OCI-LY3 (cell line): ENCODE measurements around the gene MED31.

ENCODE experiments used
- H2AFZ ChIP-seq: fragments of 200-600, 300-600 bp; shearing (Covaris generic); 2 replicates; pipeline ENCODE4 v1.6.0; 2014; ENCODE audit warnings: antibody characterized with exemption, low read depth, low read length
- H3K27ac ChIP-seq: fragments of 200-600, 300-600 bp; sonication (generic); 2 replicates; pipeline ENCODE4 v1.5.1; 2014; ENCODE audit warnings: mild to moderate bottlenecking, low read length, moderate library complexity, mixed read lengths
- H3K27me3 ChIP-seq: fragments of 200-600, 300-600 bp; sonication (generic); 2 replicates; pipeline ENCODE4 v1.6.1; 2014; ENCODE audit warnings: low read depth, low read length, mixed read lengths
- H3K36me3 ChIP-seq: fragments of 200-600, 300-600 bp; sonication (generic); replicated peaks from 2 replicates; pipeline ENCODE3; 2014; ENCODE audit warnings: low read depth, low read length, mixed read lengths
- H3K4me1 ChIP-seq: fragments of 300-600, 200-600 bp; sonication (generic); 2 replicates; pipeline ENCODE4 v1.6.1; 2014; ENCODE audit warnings: low read length, mixed read lengths
- H3K4me2 ChIP-seq: fragments of 200-600, 300-600 bp; sonication (generic); 2 replicates; pipeline ENCODE4 v1.6.1; 2014; ENCODE audit warnings: low read length, mixed read lengths
- H3K4me3 ChIP-seq: fragments of 300-600, 200-600 bp; sonication (generic); 2 replicates; pipeline ENCODE4 v1.5.1; 2014; ENCODE audit warnings: antibody characterized with exemption, mild to moderate bottlenecking, low read length, moderate library complexity
- H3K79me2 ChIP-seq: fragments of 300-600, 200-600 bp; shearing (Covaris generic); 2 replicates; pipeline ENCODE4 v1.6.1; 2014; ENCODE audit warnings: mild to moderate bottlenecking, low read length, mixed read lengths
- H3K9ac ChIP-seq: fragments of 300-600, 200-600 bp; shearing (Covaris generic); 2 replicates; pipeline ENCODE4 v1.6.0; 2014; ENCODE audit warnings: mild to moderate bottlenecking, low read length, moderate library complexity
- H3K9me3 ChIP-seq: fragments of 200-600, 300-600 bp; shearing (Covaris generic); 2 replicates; pipeline ENCODE4 v1.6.1; 2014; ENCODE audit warnings: low read length, mixed read lengths; ENCODE audit not compliant: insufficient read depth
- H4K20me1 ChIP-seq: fragments of 200-600, 300-600 bp; sonication (generic); 2 replicates; pipeline ENCODE4 v1.6.1; 2016; ENCODE audit warnings: low read length, mixed read lengths; ENCODE audit not compliant: insufficient read depth
- CTCF ChIP-seq: fragments of 200-600, 300-600 bp; sonication (generic); IDR thresholded peaks from 2 replicates; pipeline ENCODE4 v1.5.1; 2014; ENCODE audit warnings: antibody characterized with exemption, low read length, low read depth
- EZH2phosphoT487 ChIP-seq: fragments of 200-600 bp; shearing (Covaris generic); IDR thresholded peaks from 2 replicates; pipeline ENCODE4 v1.6.1; 2018; ENCODE audit warnings: antibody characterized with exemption, mixed run types, low read depth

The MED31 gene

GRCh38 chr17:6630390-6630789, 21.0 kb downstream of the MED31 start:
- H3K36me3 ChIP-seq, result peaks cover 5% of the 10 kb centered on the region
- TF ChIP-seq CTCF (no peak), EZH2phosphoT487 (no peak)

GRCh38 chr17:6627019-6627418, 24.4 kb downstream of the MED31 start:
- no peaks in the 10 kb centered on the region for H3K9me3 ChIP-seq
- no peak for TF ChIP-seq CTCF
- no peak for TF ChIP-seq EZH2phosphoT487
- no peak overlapping the region for H3K27ac ChIP-seq
- H3K27me3 ChIP-seq, result no peaks in the 10 kb centered on the region
- no peaks in the 10 kb centered on the region for H3K36me3 ChIP-seq
- no peak overlapping the region for H3K9ac ChIP-seq
- H3K4me3 ChIP-seq, result no peak overlapping the region
- no peaks in the 10 kb centered on the region for H4K20me1 ChIP-seq
- H3K4me2 ChIP-seq, result no peak overlapping the region
- H2AFZ ChIP-seq, result no peak overlapping the region
- H3K4me1 ChIP-seq, result no peaks in the 10 kb centered on the region
- no peaks in the 10 kb centered on the region for H3K79me2 ChIP-seq

More at GRCh38 chr17:6630390-6630789, 21.0 kb downstream of the MED31 start:
- Histone ChIP-seq H3K27ac (no peak overlapping the region), H2AFZ (no peak overlapping the region), H4K20me1 (no peaks in the 10 kb centered on the region), H3K4me1 (no peaks in the 10 kb centered on the region), H3K9me3 (no peaks in the 10 kb centered on the region), H3K79me2 (no peaks in the 10 kb centered on the region), H3K4me2 (no peak overlapping the region), H3K27me3 (no peaks in the 10 kb centered on the region), H3K9ac (no peak overlapping the region), H3K4me3 (no peak overlapping the region)

GRCh38 chr17:6626616-6627015, 24.8 kb downstream of the MED31 start:
- Histone ChIP-seq H3K9me3 (no peaks in the 10 kb centered on the region), H3K4me1 (no peaks in the 10 kb centered on the region), H4K20me1 (no peaks in the 10 kb centered on the region), H2AFZ (no peak overlapping the region), H3K79me2 (no peaks in the 10 kb centered on the region), H3K36me3 (no peaks in the 10 kb centered on the region), H3K4me2 (no peak overlapping the region), H3K27me3 (no peaks in the 10 kb centered on the region), H3K27ac (no peak overlapping the region), H3K9ac (no peak overlapping the region), H3K4me3 (no peak overlapping the region)
- no peak for TF ChIP-seq CTCF
- no peak for TF ChIP-seq EZH2phosphoT487

- Histone ChIP-seq H3K79me2 (no peaks in the 10 kb centered on the region), H3K4me3 (no peak overlapping the region), H3K27me3 (no peaks in the 10 kb centered on the region), H2AFZ (no peak overlapping the region), H3K36me3 (no peaks in the 10 kb centered on the region), H3K27ac (no peak overlapping the region), H3K9ac (no peak overlapping the region), H3K4me1 (no peaks in the 10 kb centered on the region), H3K4me2 (no peak overlapping the region), H4K20me1 (no peaks in the 10 kb centered on the region), H3K9me3 (no peaks in the 10 kb centered on the region)
- TF ChIP-seq CTCF, result no peak
- TF ChIP-seq EZH2phosphoT487, result no peak
These were observed 27.5 kb downstream of the MED31 start for GRCh38 chr17:6623941-6624340.
